ENCODE measurements around the gene COL21A1. TPM values are rescaled to one million over a fixed set of nuclear protein-coding genes. Genes with fewer than 3 reads are reported as not detected.
A peak's percentile ranks its signal among the peaks of the same experiment; 100 is the strongest.

COL21A1 gene
- polyA plus RNA-seq, 2 of the 4 experiments (the other 2 are of a cell fraction), result 1.4 to 3.3 TPM

GRCh38 chr6:56040889-56041301 lies 206.5 kb downstream of the COL21A1 start:
- ChIA-PET CTCF (no interaction called here), POLR2A (no interaction called here)
- Histone ChIP-seq H3K4me3 (no peak overlapping the region), H3K4me1 (no peaks in the 10 kb centered on the region), H3K4me2 (no peak overlapping the region), H3K27ac (no peak overlapping the region), H3K9me3 (no peaks in the 10 kb centered on the region)
- WGBS (ENCODE audit: missing lambda C conversion rate), result 100% methylated on average over 1 of the region's 1 CpG
- TF ChIP-seq NFE2L2 (conservative IDR thresholded peaks at IDR 0.05; ENCODE audit: low read length), result no peak
- no peak for TF ChIP-seq BHLHE40 (IDR thresholded peaks at IDR 0.05; ENCODE audit: low read depth, low read length)
- TF ChIP-seq FOSB (CRISPR knock-in tag; IDR thresholded peaks at IDR 0.05), result no peak
- TF ChIP-seq ZNF302 (CRISPR knock-in tag; IDR thresholded peaks at IDR 0.05), result no peak
- TF ChIP-seq TP53 (CRISPR knock-in tag; IDR thresholded peaks at IDR 0.05), result no peak
- TF ChIP-seq HDAC2 (IDR thresholded peaks at IDR 0.05), result no peak
- no peak for TF ChIP-seq MAFK (IDR thresholded peaks at IDR 0.05; ENCODE audit: partially characterized antibody)
- TF ChIP-seq RARB (CRISPR knock-in tag; IDR thresholded peaks at IDR 0.05), result no peak
- no peak for TF ChIP-seq HOXB5 (CRISPR knock-in tag; IDR thresholded peaks at IDR 0.05)
- DNase-seq (ENCODE audit: low read depth in 1 of 2, low spot score in 1 of 2) (no peak), ATAC-seq (no peak), FAIRE-seq (no peak)

- ChIA-PET POLR2A (no interaction called here), CTCF (no interaction called here)
- no peak overlapping the region for H3K27ac ChIP-seq
- ATAC-seq (no peak), FAIRE-seq (no peak), DNase-seq (ENCODE audit: low read depth in 1 of 2, low spot score in 1 of 2) (no peak)
- WGBS (ENCODE audit: missing lambda C conversion rate), result 43% methylated on average over 2 of the region's 2 CpGs
- H3K4me2 ChIP-seq, result no peak overlapping the region
- no peaks in the 10 kb centered on the region for H3K9me3 ChIP-seq
- H3K4me3 ChIP-seq, result no peak overlapping the region
- H3K4me1 ChIP-seq, result no peaks in the 10 kb centered on the region
- no peak for TF ChIP-seq FOSL2 (IDR thresholded peaks at IDR 0.05)
- TF ChIP-seq FOSL2 (CRISPR knock-in tag; IDR thresholded peaks at IDR 0.05), result 0 out of 2 replicates have a peak, but pooled peaks have one; percentile 6
- TF ChIP-seq ZFP36 (IDR thresholded peaks at IDR 0.05; ENCODE audit: borderline replicate concordance, partially characterized antibody), result no peak
Measured at GRCh38 chr6:56040223-56040622, 207.2 kb downstream of the COL21A1 start.

- DNase-seq (ENCODE audit: low read depth in 1 of 2, low spot score in 1 of 2) (no peak), ATAC-seq (no peak), FAIRE-seq (no peak)
- no peak overlapping the region for H3K27ac ChIP-seq
- ChIA-PET POLR2A (no interaction called here), CTCF (no interaction called here)
- WGBS (ENCODE audit: missing lambda C conversion rate), result 77% methylated on average over 6 of the region's 6 CpGs
- no peaks in the 10 kb centered on the region for H3K4me1 ChIP-seq
- H3K4me3 ChIP-seq, result no peak overlapping the region
- no peak overlapping the region for H3K4me2 ChIP-seq
- TF ChIP-seq ZSCAN20 (CRISPR knock-in tag; IDR thresholded peaks at IDR 0.05), result no peak
- TF ChIP-seq HDAC2 (IDR thresholded peaks at IDR 0.05), result no peak
- TF ChIP-seq FOSL2 (IDR thresholded peaks at IDR 0.05), result no peak
- no peak for TF ChIP-seq FOSL2 (CRISPR knock-in tag; IDR thresholded peaks at IDR 0.05)
- no peak for TF ChIP-seq TP53 (CRISPR knock-in tag; IDR thresholded peaks at IDR 0.05)
- TF ChIP-seq CHD4 (IDR thresholded peaks at IDR 0.05; ENCODE audit: borderline replicate concordance), result no peak
- no peak for TF ChIP-seq RAD21 (conservative IDR thresholded peaks at IDR 0.05 in 1 of 2, IDR thresholded peaks at IDR 0.05 in 1 of 2)
- no peak for TF ChIP-seq NR3C1 (IDR thresholded peaks at IDR 0.05)
- TF ChIP-seq NFE2L2 (conservative IDR thresholded peaks at IDR 0.05; ENCODE audit: low read length), result no peak
- no peak for TF ChIP-seq HES2 (IDR thresholded peaks at IDR 0.05)
- TF ChIP-seq MYC (IDR thresholded peaks at IDR 0.05; ENCODE audit: borderline replicate concordance, low read length), result no peak
- no peak for TF ChIP-seq MAZ (IDR thresholded peaks at IDR 0.05; ENCODE audit: borderline replicate concordance, low read depth, low read length)
- H3K9me3 ChIP-seq, result no peaks in the 10 kb centered on the region
Measured at GRCh38 chr6:56038764-56039163, 208.6 kb downstream of the COL21A1 start.

- Histone ChIP-seq H3K4me2 (no peak overlapping the region), H3K27ac (no peak overlapping the region), H3K4me1 (no peaks in the 10 kb centered on the region), H3K4me3 (no peak overlapping the region), H3K9me3 (no peaks in the 10 kb centered on the region)
- POLR2A ChIA-PET, result no interaction called here
- 12% methylated on average over 1 of the region's 1 CpG for WGBS (ENCODE audit: missing lambda C conversion rate)
- DNase-seq (ENCODE audit: low read depth in 1 of 2, low spot score in 1 of 2) (no peak), ATAC-seq (no peak), FAIRE-seq (no peak)
- CTCF ChIA-PET, result interaction anchor here (0.5 kb wide), 1 partner anchor 121 kb away, joined by 3 read pairs; no protein-coding TSS in a partner anchor
- no peak for TF ChIP-seq MYC (IDR thresholded peaks at IDR 0.05; ENCODE audit: borderline replicate concordance, low read length)
- TF ChIP-seq USF2 (IDR thresholded peaks at IDR 0.05), result no peak
- TF ChIP-seq ESRRA (IDR thresholded peaks at IDR 0.05; ENCODE audit: borderline replicate concordance, low read length), result no peak
- TF ChIP-seq ZFP36 (IDR thresholded peaks at IDR 0.05; ENCODE audit: borderline replicate concordance, partially characterized antibody), result no peak
- TF ChIP-seq MAZ (IDR thresholded peaks at IDR 0.05; ENCODE audit: borderline replicate concordance, low read depth, low read length), result no peak
- TF ChIP-seq EP300 (IDR thresholded peaks at IDR 0.05), result no peak
- no peak for TF ChIP-seq RNF2 (IDR thresholded peaks at IDR 0.05; ENCODE audit: borderline replicate concordance, low read depth)
- no peak for TF ChIP-seq HEYL (CRISPR knock-in tag; IDR thresholded peaks at IDR 0.05)
- no peak for TF ChIP-seq CTCF (IDR thresholded peaks at IDR 0.05)
- TF ChIP-seq CBX2 (IDR thresholded peaks at IDR 0.05; ENCODE audit: borderline replicate concordance, low read depth), result no peak
- no peak for TF ChIP-seq NR3C1 (IDR thresholded peaks at IDR 0.05)
- TF ChIP-seq TP53 (CRISPR knock-in tag; IDR thresholded peaks at IDR 0.05), result no peak
- TF ChIP-seq ZC3H11A (IDR thresholded peaks at IDR 0.05), result no peak
- no peak for TF ChIP-seq HOXB13 (CRISPR knock-in tag; IDR thresholded peaks at IDR 0.05; ENCODE audit: low read depth)
- no peak for TF ChIP-seq RARB (CRISPR knock-in tag; IDR thresholded peaks at IDR 0.05)
- no peak for TF ChIP-seq JUN (IDR thresholded peaks at IDR 0.05)
- TF ChIP-seq ZSCAN20 (CRISPR knock-in tag; IDR thresholded peaks at IDR 0.05), result no peak
Measured at GRCh38 chr6:56037601-56038000, 209.8 kb downstream of the COL21A1 start.
